CD14-positive monocyte (primary cell): ENCODE measurements around the gene SNCAIP. TPM values are rescaled to one million over a fixed set of nuclear protein-coding genes. Genes with fewer than 3 reads are reported as not detected.
A peak's percentile ranks its signal among the peaks of the same experiment; 100 is the strongest.

Source experiments
- DNase-seq, 3 donors: peaks; one replicate each; pipeline ENCODE4 v3.0.0-alpha.2; 2011 to 2022
- H2AFZ ChIP-seq: 2 replicates; pipeline ENCODE4 v1.6.0; 2012; ENCODE audit warnings: mild to moderate bottlenecking, low read depth, low read length, inconsistent platforms; ENCODE audit not compliant: insufficient read depth, poor library complexity, severe bottlenecking
- H3K27ac ChIP-seq, 2 donors: 1 replicate in 1 of 2; 2 replicates in 1 of 2; pipeline ENCODE4 v1.5.1; 2012 to 2013; ENCODE audit warnings: low read length in 2 of 2, control low read depth in 1 of 2, inconsistent platforms in 1 of 2, low read depth in 1 of 2, mild to moderate bottlenecking in 1 of 2
- H3K27me3 ChIP-seq, 2 donors: one replicate each; pipeline versions ENCODE4 v1.6.0 to v1.6.1; 2011 to 2013; ENCODE audit warnings: low read length in 2 of 2; ENCODE audit not compliant: control insufficient read depth in 2 of 2, insufficient read depth in 2 of 2
- H3K36me3 ChIP-seq, 2 donors: replicated peaks in 1 of 2; 1 replicate in 1 of 2; 2 replicates in 1 of 2; pipeline versions ENCODE4 v1.5.1 to v1.6.1; 2012 to 2013; ENCODE audit warnings: low read length in 2 of 2, control low read depth in 1 of 2, inconsistent platforms in 1 of 2, mild to moderate bottlenecking in 1 of 2; ENCODE audit not compliant: insufficient read depth in 2 of 2, control insufficient read depth in 1 of 2
- H3K4me1 ChIP-seq, 2 donors: 1 replicate in 1 of 2; 2 replicates in 1 of 2; pipeline versions ENCODE4 v1.5.1 to v1.6.1; 2012 to 2013; ENCODE audit warnings: low read length in 2 of 2, control low read depth in 1 of 2, inconsistent platforms in 1 of 2, mild to moderate bottlenecking in 1 of 2, moderate library complexity in 1 of 2; ENCODE audit not compliant: insufficient read depth in 2 of 2, control insufficient read depth in 1 of 2
- H3K4me2 ChIP-seq: replicated peaks from 2 replicates; pipeline ENCODE3; 2012; ENCODE audit warnings: low read length, moderate library complexity, mild to moderate bottlenecking; ENCODE audit not compliant: poor library complexity, severe bottlenecking; ENCODE audit errors: extremely low read depth
- H3K4me3 ChIP-seq, 3 experiments: fragments of 200-600 bp in 1 of 3; sonication (generic) in 1 of 3; replicated peaks in 1 of 3; 1 replicate in 2 of 3; 2 replicates in 1 of 3; pipeline ENCODE4 v1.5.1; 2011 to 2013; ENCODE audit warnings: low read length in 3 of 3, mild to moderate bottlenecking in 3 of 3, control low read depth in 2 of 3, low read depth in 2 of 3, inconsistent platforms in 1 of 3, moderate library complexity in 1 of 3
- H3K79me2 ChIP-seq: 2 replicates; pipeline ENCODE4 v1.6.0; 2012; ENCODE audit warnings: mild to moderate bottlenecking, control low read depth, inconsistent platforms, low read length, moderate library complexity; ENCODE audit not compliant: insufficient read depth
- H3K9ac ChIP-seq: 2 replicates; pipeline ENCODE4 v1.6.0; 2017; ENCODE audit warnings: low read length, mild to moderate bottlenecking; ENCODE audit not compliant: insufficient read depth, poor library complexity, severe bottlenecking
- H3K9me3 ChIP-seq, 2 donors: replicated peaks in 1 of 2; 1 replicate in 1 of 2; 2 replicates in 1 of 2; pipeline versions ENCODE4 v1.5.1 to v1.6.1; 2012 to 2013; ENCODE audit warnings: low read length in 2 of 2, control low read depth in 1 of 2; ENCODE audit not compliant: control insufficient read depth in 1 of 2, insufficient read depth in 1 of 2
- H4K20me1 ChIP-seq: 2 replicates; pipeline ENCODE4 v1.6.0; 2012; ENCODE audit warnings: mild to moderate bottlenecking, low read length, control low read depth, moderate library complexity; ENCODE audit not compliant: insufficient read depth
- H3K27ac Mint-ChIP-seq, 7 donors: one replicate each; pipeline ENCODE4 v1.8.0; 2020; ENCODE audit warnings: mild to moderate bottlenecking in 7 of 7, mixed read lengths in 7 of 7, moderate library complexity in 6 of 7, inconsistent platforms in 2 of 7
- H3K27me3 Mint-ChIP-seq, 3 donors: one replicate each; pipeline ENCODE4 v1.8.0; 2021 to 2022; ENCODE audit warnings: low read depth in 3 of 3, mild to moderate bottlenecking in 3 of 3, mixed read lengths in 3 of 3, moderate library complexity in 3 of 3, inconsistent platforms in 1 of 3
- H3K36me3 Mint-ChIP-seq, 2 donors: one replicate each; pipeline ENCODE4 v1.8.0; 2020; ENCODE audit warnings: mixed read lengths in 2 of 2, inconsistent platforms in 1 of 2, mild to moderate bottlenecking in 1 of 2
- H3K4me1 Mint-ChIP-seq: one replicate; pipeline ENCODE4 v1.8.0; 2020; ENCODE audit warnings: mild to moderate bottlenecking, mixed read lengths
- H3K4me3 Mint-ChIP-seq, 2 donors: one replicate each; pipeline ENCODE4 v1.8.0; 2020; ENCODE audit warnings: mild to moderate bottlenecking in 2 of 2, mixed read lengths in 2 of 2, moderate library complexity in 1 of 2
- H3K9me3 Mint-ChIP-seq, 7 donors: one replicate each; pipeline ENCODE4 v1.8.0; 2020 to 2022; ENCODE audit warnings: mixed read lengths in 7 of 7, mild to moderate bottlenecking in 6 of 7, moderate library complexity in 6 of 7, inconsistent platforms in 2 of 7
- CTCF ChIP-seq: fragments of 200-600 bp; IDR thresholded peaks from one replicate; pipeline ENCODE4 v1.8.0; 2022; ENCODE audit warnings: antibody characterized with exemption, mild to moderate bottlenecking
- WGBS: methylation state at CpG from one replicate; pipeline ENCODE4 v1.1.5; 2013; ENCODE audit warnings: missing lambda C conversion rate; ENCODE audit not compliant: insufficient coverage; 5-methylcytosine and 5-hydroxymethylcytosine counted together
- intact Hi-C, 2 donors: fragments of 100-400 bp; cut with micrococcal nuclease; formaldehyde crosslinking; loops; one replicate each; pipeline versions ENCODE4 v1.15.0 to v1.15.1; 2023
- polyA plus RNA-seq, 3 donors: library from polyadenylated mRNA; depleted of rRNA in 1 of 3; unstranded in 2 of 3; stranded (reverse) in 1 of 3; fragments of 300-500 nt in 2 of 3; fragments of >200 nt in 1 of 3; fragmentation: Illumina TruSeq in 2 of 3; gene quantifications; 1 replicate in 2 of 3; 2 replicates in 1 of 3; pipeline ENCODE4 v1.2.3, GENCODE V29; 2012 to 2021

The SNCAIP gene
- polyA plus RNA-seq, 3 donors = not detected

- H3K4me3 ChIP-seq = no peak overlapping the region
- H2AFZ ChIP-seq = no peak overlapping the region
- no peaks in the 10 kb centered on the region for H3K27me3 ChIP-seq
- intact Hi-C loops = no loop called here
- H3K36me3 ChIP-seq = no peaks in the 10 kb centered on the region
- no peak overlapping the region for H3K9ac ChIP-seq
- peak overlapping the region in 1 of 7 donors; percentile 35 for H3K27ac Mint-ChIP-seq
- H3K4me1 Mint-ChIP-seq = no peaks in the 10 kb centered on the region
- no peaks in the 10 kb centered on the region for H3K4me1 ChIP-seq
- peaks cover 0 to 3% (median 1%) of the 10 kb centered on the region in 7 donors for H3K9me3 Mint-ChIP-seq
- no peaks in the 10 kb centered on the region for H3K36me3 Mint-ChIP-seq
- H3K27ac ChIP-seq = no peak overlapping the region
- WGBS = 100% methylated on average over 3 of the region's 3 CpGs
- H3K9me3 ChIP-seq = no peaks in the 10 kb centered on the region
- no peak overlapping the region for H3K4me3 Mint-ChIP-seq
- no peaks in the 10 kb centered on the region for H3K27me3 Mint-ChIP-seq
- no peaks in the 10 kb centered on the region for H3K79me2 ChIP-seq
- no peak for DNase-seq
- H4K20me1 ChIP-seq = no peaks in the 10 kb centered on the region
- no peak overlapping the region for H3K4me2 ChIP-seq
- TF ChIP-seq CTCF = no peak
Observed at GRCh38 chr5:122366501-122366900, 54.5 kb downstream of the SNCAIP start.

GRCh38 chr5:122367456-122367855 is 55.4 kb downstream of the SNCAIP start:
- Histone ChIP-seq H3K27me3 (no peaks in the 10 kb centered on the region), H3K4me1 (no peaks in the 10 kb centered on the region), H3K4me2 (no peak overlapping the region), H3K4me3 (no peak overlapping the region), H3K27ac (no peak overlapping the region), H3K9me3 (no peaks in the 10 kb centered on the region), H3K36me3 (no peaks in the 10 kb centered on the region), H3K9ac (no peak overlapping the region), H2AFZ (no peak overlapping the region), H3K79me2 (no peaks in the 10 kb centered on the region), H4K20me1 (no peaks in the 10 kb centered on the region)
- intact Hi-C loops = no loop called here
- H3K4me1 Mint-ChIP-seq = no peaks in the 10 kb centered on the region
- no peaks in the 10 kb centered on the region for H3K36me3 Mint-ChIP-seq
- no peak for DNase-seq
- H3K27ac Mint-ChIP-seq = no peak overlapping the region
- TF ChIP-seq CTCF = no peak
- peaks cover 0 to 3% (median 1%) of the 10 kb centered on the region in 7 donors for H3K9me3 Mint-ChIP-seq
- H3K27me3 Mint-ChIP-seq = no peaks in the 10 kb centered on the region
- WGBS = no CpG with 5 or more reads among the region's 3 CpGs
- no peak overlapping the region for H3K4me3 Mint-ChIP-seq
